GM18505 (cell line): ENCODE results near the gene ASAP2.

Experiments
- ATAC-seq: cut with Tn5 transposase; IDR thresholded peaks from one replicate; pipeline ENCODE4 v1.9.1; 2021; ENCODE audit not compliant: unreplicated experiment
- POLR2A ChIP-seq: IDR thresholded peaks from 4 replicates; pipeline ENCODE4 v1.6.1; 2011; ENCODE audit warnings: borderline replicate concordance; ENCODE audit not compliant: insufficient read depth, insufficient read length; ENCODE audit errors: extremely low read depth

Gene ASAP2

DNA sequence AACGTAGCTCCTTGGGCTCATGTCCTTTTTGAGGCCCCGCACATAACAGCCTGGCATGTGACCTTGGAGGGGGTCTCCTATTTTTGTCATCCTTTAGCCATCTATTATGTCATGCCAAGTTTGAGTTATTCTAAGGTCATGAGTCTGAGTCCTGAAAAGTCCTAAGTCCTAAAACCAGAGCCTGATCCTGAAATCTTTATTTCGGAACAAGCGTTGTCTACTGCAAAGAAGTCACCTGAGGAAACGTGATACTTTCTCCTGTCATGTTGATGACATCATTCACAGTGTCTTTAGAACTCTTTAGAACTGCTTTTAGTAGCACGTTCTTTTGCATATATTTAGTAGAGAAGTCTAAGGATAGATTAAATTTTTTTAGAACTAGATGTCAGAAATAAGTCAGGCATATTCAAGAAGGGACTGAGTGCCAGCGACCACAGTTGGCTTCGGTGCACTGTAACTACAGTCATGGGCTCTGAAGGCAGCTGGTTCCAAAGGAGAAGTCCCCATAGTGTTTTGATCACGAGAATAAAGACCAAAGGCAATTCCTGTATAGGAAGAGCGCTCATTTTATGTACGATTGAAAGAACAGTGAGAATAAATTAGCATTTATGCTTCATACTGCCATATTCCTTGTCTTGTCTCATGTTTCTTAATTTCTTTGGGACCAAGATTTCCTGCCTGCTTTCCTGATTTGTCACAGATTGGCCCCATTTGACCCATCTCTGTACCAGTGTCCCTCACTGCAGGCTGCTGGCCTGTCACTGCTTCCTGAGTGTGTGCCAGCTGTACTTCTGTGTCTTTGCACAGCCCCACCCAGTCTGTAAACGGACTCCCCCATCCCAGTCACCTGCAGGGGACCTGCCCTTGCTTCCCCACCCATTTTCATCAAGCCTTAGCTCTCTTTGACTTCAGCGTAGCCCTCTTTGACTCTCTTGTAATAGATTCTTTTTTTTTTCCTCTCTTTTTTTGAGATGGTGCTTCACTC is 75.8 kb downstream of the ASAP2 start:
- TF ChIP-seq POLR2A = no peak
- no peak for ATAC-seq

DNA sequence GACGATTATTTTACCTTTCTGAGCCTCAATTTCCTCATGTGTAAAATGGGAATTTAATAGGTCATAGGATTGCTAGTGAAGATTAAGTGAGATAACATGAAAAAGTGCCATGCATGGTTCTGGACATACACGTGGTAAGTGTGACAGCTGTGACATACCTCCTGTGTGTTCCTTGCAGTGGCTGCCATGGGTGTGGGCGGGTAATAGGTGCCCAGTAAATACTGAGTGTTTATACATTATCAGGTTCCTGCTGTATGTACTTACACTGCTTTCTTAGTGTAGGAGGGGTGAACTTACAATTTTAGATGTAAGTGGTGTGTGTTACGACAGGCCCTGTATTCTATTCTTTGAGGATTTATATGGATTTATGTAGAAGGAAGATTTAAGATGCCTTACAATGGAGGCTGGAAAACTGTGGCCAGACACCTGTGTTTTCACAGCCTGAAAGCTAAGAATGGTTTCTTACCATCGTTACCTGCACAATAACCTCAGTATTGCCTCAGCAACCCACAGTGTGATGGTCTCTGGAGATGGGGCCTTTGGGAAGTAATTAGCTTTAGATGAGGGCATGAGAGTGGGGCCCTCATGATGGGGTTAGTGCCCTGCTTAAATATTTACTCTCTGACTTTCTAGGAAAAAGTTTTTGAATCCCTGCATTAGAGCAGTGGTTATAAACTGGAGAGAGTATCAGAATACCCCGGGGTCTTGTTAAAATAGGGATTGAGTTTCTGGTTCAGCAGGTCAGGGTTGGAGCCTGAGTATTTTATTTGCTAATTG is 78.1 kb downstream of the ASAP2 start:
- no peak for TF ChIP-seq POLR2A
- no peak for ATAC-seq

DNA sequence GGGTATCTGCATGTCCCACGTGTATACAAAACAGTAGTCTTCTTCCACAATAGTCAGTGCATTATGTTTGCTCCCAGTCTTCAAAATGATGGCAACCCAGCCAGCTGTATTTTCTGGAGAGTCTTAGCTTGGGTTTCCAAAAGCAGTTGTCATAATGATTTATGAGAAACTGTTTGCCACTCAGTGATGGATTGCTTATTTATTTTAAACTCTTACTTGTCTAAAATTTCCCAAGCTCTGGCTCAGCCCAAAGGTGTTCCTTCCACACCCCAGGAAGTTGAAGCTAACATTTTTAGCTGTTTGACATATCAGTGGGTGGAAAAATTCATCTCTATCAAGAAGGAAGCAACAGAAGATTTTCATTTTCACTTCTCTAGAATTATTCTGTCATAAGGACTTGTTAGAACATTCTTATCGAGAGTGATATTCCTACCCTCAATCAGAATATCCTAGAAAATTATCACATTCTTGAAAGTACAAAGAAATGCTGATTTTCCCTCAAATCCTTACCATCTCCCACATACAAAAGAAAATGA is 78.8 kb downstream of the ASAP2 start:
- no peak for TF ChIP-seq POLR2A
- ATAC-seq = no peak

DNA sequence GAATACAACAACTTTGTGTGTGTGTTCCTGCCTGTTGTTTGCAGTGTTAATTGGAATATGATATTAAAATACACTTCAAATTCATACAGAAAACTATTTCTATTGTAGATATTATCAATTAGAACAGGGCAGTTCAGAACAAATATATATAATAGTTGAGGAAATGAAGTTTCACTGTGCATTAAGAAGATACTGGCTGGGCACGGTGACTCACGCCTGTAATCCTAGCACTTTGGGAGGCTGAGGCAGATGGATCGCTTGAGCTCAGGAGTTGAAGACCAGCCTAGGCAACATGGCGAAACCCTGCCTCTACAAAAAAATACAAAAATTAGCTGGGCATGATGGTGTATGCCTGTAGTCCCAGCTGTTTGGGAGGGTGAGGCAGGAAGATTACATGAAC is 79.3 kb downstream of the ASAP2 start:
- no peak for ATAC-seq
- no peak for TF ChIP-seq POLR2A

DNA sequence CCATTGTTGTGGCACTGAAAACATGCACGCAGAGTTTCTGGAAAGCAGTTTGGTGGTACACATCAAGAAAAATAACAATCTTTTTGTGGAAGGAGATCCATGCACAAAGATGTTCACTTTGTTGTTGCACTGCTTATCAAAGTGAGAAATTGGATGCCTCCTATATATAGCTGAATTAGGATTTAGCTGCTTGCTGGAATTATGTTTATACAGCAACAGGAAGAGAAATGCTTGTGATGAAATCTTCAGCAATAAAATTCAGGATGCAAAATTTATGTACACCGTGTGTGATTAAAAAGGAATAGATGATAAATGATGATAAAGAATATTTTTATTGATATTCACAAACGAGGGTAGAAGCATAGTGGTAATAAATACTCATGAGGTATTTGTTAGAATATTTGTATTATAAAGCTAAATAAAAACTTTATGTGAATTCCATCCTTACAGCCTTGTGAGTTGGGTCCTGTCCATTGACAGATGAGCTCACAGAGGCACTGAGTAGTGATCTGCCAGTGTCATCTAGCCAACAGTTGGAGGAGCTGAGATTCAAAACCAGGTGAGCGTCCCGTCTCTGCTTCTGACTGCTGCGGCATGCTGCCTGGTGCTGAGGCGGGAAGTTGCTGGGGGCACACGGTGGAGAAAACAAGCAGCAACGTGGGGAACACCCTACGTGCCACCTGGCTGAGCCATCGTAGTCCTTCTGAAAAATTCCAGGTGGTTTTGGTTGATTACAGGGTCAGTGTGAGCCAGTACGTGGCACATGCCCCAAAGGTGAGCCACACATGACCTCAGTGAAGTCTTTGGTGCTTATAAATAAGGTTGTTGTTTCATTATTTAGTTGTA is 80.2 kb downstream of the ASAP2 start:
- no peak for TF ChIP-seq POLR2A
- ATAC-seq = no peak

DNA sequence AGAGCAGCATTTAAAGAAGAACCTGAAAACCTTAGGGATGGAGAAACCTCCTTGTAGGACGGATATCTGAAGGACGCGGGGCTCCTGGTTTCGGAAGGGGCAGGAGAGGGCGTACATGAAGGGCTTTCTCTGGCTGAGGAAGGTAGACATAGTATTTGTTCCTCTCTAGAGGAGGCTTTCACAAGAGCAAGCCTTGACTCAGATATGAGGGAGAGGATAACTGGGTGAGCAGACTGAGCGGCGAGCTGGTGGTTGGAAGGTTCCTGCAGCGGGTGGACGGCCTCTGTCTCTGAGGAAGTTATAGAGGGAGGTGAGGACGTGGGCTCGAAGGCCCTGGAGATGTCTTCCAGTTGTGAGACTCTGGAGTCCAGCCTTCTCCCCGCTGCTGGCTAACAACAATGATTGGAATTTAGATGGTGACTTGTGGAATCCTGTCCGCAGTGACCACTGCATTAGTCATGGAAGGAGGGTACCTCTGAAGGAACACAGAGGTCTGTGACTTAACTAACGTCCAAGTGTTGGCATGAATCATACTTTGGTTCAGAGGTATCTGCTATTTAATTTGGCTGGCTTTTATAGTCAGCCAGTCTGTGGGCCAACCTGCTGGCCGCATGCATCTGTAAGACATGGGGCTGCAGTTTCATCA is 80.9 kb downstream of the ASAP2 start:
- no peak for ATAC-seq
- TF ChIP-seq POLR2A = no peak

DNA sequence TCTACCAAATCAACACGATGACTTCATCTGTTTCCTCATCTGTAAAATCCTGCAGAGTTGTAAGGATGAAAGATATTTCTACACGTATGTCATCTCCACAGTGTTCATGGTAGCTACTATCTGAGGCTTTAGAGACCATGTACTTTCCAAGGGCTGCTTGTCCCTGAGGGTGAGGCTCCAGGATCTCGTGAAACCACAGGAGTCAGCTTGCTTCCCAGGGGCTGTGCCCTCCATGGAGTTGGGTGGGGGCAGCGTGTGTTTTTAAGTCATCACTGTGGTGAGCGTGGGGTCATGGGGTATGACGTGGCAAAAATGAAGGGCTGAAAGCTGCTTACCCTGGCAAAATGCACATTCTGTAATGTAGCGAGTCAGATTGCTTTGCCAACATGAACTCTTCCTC is 81.6 kb downstream of the ASAP2 start:
- no peak for TF ChIP-seq POLR2A
- no peak for ATAC-seq

DNA sequence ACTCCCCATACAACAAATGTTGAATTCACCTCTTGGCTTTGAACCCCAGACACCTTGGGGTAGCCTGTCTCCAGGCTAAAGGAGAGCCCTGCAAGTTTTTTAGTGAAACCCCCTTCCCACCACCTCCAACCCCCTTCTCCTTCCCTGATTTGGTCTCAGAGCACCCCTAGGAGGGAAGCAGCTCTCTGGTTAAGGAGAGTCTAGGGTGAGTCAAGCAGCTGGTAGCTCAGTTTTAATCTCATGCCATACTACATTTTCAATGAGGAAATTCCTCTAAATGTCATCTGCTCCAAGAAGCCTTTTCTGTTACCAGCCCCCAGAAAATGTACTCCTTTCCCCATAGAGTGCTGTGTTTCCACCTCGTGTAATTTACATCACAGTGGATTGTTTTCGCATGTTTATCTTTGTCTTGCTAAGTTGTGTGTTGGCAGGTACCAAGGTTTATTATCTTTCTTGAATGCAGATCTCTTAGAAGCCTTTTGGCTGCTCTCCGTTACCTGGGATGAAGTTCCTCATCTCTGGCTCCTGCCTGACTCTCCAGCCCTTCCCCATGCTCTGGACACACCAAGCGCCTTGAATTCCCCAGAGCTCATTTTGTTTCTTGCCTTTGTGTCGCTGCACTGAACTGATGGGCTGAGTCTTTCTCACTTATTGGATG is 82.2 kb downstream of the ASAP2 start:
- no peak for ATAC-seq
- TF ChIP-seq POLR2A = no peak

DNA sequence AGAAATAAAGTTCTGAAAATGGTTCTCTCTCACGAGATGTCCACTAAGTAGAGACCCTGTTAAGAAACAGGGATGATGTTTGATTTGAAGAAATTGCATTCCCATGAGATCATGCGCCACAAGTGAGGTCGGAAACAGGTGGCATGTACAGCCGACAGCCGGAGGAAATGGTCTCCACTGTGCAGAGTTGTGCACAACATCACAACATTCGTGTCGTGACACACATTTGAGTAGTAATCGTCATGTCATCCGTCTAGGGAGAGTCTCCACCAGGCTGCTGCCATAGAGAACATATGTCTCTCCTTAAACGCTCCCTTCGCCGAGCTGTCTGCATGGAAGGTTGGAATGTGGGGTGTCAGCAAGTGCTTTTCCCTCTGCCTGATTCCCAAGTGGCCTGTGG is 84.7 kb downstream of the ASAP2 start:
- ATAC-seq = no peak
- TF ChIP-seq POLR2A = no peak

DNA sequence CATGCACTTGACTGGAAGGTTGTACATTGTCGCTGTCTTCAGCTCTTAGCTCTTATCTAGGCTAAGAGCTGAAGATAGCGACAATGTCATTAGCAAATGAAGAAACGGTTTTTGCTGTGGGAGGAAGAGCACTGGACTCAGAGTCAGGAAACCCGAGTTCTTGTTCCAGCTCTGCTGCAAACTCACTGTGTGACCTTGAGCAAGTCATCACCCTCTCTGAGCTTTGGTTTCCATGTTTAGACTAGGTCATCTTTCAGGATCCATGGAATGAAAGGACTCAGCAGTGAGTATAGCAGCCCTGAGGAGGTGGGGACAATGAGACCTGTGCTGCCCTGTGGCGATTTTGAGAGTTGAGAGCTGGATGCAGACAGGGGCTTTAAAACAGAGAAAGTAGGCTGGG is 85.3 kb downstream of the ASAP2 start:
- no peak for TF ChIP-seq POLR2A

DNA sequence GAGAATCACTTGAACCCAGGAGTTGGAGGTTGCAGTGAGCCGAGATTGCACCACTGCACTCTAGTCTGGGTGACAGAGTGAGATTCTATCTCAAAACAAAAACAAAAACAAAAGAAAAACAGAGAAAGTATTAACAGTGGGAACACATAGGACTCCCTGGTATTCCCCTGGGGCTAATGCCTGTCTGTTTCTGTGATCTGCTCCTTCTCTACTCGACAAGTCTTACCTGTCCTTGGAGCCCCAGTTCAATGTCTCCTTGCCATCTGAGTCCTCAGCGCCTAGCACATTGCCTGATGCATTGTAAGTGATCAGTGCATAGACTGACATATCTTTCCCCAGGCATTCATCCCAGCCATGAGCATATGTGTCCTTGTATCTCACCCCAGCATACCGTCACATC is 85.8 kb downstream of the ASAP2 start:
- TF ChIP-seq POLR2A = no peak
- no peak for ATAC-seq

More for the DNA sequence above, 85.3 kb downstream of the ASAP2 start:
- no peak for ATAC-seq

DNA sequence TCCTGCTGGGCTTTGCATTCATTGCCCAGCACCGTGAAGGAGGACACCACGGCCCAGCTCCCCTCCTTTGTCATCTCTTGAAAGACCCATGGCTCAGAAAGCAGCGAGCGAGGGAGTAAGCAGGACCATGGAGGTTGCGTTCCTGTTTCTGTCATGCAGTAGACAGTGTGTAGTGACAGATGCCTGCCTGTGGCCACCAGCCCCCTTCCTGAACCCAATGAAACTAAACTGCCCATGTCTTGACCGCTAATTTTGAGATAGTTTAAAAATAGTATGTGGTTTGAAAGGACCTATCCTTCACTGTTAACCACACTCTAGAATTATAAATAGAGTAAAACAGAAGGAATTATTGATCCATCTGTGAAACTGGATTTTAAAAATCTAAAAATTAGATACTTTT is 88.2 kb downstream of the ASAP2 start:
- no peak for TF ChIP-seq POLR2A
- no peak for ATAC-seq
